ENCODE measurements around the gene SSTR4.
"Not testable (repeated sequence)": the region's sequence is repeated elsewhere in the genome, so short reads cannot be mapped to it uniquely, and the experiment has no call there.

The SSTR4 gene

DNA sequence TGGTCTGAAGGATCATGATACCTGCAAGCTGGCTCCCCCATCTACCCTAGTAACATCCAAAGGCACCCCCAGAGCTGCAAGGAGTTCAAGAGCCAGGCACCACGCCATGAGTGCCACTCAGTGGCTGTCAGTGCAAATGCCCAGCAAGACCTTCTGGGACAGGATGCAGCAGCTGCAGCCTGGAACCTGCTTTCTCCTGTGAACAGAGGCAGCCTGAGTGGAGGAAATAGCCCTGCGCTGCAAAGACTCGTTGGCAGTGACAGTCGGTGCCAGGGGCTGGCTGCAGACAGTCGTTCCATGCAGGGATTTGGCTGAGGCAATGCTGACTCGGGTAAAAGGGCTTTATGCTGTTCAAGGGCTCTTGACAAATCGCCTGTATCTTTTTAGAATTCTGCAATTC is 15.7 kb upstream of the SSTR4 start:
- DNase-seq: peak; percentile 28

DNA sequence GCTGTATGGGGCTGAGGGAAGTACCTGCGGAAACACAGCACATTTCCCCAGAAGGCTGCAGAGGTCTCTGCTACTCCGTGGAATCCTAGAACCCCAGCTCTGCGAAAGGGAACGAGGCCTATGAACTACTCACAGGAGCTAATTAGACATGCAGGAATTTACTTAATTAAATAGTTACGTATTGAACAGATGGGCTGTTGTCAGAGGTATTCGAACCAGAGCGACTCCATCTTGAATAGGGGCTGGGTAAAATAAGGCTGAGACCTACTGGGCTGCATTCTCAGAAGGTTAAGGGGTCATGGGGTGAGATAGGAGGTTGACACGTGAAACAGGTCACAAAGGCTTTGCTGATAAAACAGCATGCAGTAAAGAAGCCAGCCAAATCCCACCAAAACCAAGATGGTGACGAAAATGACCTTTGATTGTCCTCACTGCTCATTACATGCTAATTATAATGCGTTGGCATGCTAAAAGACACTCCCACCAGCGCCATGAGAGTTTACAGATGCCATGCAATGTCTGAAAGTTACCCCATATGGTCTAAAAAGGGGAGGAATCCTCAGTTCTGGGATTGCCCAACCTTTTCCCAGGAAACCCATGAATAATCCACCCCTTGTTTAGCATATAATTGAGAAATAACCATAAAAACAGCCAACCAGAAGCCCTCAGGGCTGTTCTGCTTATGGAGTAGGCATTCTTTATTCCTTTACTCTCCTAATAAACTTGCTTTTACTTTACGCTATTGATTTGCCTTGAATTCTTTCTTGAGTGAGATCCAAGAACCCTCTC is 14.7 kb upstream of the SSTR4 start:
- DNase-seq: no peak

DNA sequence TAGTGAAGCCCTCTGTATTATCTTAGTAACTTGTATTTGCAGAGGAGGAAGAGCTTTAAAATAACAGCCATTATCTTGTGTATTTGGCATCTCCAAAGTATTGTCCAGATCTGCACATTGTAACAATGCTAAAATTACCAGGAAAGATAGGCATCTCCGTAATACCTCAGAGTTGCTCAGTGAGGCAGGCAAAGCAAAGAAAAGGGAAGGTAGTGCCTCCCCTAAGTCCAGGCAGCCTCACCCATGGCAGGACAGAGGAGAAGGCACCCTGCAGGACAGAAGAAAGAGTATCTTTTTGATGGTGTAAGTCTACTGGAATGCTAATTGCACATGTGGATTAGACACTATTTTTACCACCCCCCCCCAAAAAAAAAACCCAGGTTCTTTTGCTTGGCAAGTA is 13.6 kb upstream of the SSTR4 start:
- no peak for DNase-seq

DNA sequence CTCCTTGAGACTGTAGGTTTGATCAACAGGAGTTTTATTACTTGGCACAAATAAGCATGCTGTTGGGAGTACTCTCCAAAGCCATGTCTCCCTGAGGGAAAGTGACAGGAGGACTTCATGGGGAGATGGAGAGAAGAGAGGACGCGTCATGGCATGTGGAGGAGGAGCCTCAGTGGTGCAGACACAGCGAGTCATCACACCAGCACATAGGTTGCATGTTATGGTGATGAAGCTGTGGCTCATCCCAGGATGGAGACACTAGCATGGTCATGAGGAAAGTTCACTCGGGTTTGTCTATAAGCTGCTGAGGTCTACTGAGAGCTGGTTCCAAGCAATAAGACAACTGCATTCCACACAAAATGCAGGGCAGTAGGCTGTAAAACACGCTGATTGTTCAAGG is 13.2 kb upstream of the SSTR4 start:
- no peak for DNase-seq

DNA sequence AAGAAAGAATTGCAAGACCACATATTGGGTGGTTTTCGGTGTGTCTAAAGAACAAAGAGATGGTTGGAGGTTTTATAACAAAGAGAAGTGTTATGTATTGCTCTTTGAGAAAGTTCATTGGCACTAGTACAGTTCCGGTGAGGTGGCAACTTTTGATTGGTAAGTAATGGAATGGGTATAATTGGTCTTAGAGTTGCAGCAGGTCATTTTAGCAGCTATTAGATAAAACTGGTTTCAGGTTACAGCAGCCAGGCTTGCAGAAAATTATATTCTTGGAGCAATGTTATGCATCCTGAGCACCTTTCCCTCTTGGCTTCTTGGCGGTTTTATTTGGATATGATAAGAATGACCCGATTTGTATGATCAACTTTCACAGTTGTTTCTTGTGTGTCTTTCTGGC is 12.3 kb upstream of the SSTR4 start:
- DNase-seq: no peak

- peak; percentile 13 for DNase-seq
These were observed 11.4 kb upstream of the SSTR4 start for GRCh38 chr20:23023621-23024177.

GRCh38 chr20:23024701-23025100 is 10.4 kb upstream of the SSTR4 start:
- DNase-seq: no peak

GRCh38 chr20:23025503-23025902 is 9.6 kb upstream of the SSTR4 start:
- DNase-seq: not testable (repeated sequence)

GRCh38 chr20:23027721-23028120 is 7.4 kb upstream of the SSTR4 start:
- DNase-seq: no peak

DNA sequence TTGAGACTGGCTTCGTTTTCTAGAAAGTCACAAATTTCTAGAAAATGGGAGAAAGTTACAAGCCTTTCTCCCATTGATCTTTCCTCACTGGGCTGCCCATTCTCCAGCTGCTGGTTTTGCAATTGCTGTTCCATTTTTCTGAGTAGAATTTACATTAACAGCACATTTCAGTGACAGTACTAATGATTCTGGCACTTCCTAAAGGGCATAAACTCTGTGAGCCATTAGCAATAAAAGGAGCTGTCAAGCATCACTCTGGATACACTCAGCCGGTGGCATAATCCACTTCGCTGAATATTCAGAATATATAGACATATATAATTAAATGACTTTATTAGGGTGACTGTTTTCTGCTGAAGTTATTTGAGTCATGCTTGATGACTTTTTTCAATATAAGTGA is 6.7 kb upstream of the SSTR4 start:
- no peak for DNase-seq

DNA sequence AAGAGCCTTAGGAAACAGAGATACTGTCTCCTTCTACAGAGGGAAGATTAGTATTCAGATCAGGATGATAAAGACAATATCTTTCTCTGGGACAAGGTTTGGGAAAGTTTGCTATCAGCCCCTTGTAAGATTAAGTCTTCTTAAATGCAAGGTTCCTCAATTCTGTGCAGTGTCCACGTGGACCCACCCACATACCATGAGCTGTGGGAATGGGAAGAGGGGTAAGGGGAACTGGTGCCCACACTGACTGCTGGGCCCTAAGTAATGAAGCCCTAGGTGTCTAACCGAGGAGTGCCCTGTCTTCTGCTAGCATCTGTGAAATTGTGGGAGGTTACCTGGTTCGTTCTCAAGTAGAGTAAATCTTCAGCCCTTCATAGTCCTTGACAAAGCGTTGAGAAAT is 5.8 kb upstream of the SSTR4 start:
- no peak for DNase-seq

GRCh38 chr20:23031346-23031745 is 3.8 kb upstream of the SSTR4 start:
- DNase-seq: no peak

DNA sequence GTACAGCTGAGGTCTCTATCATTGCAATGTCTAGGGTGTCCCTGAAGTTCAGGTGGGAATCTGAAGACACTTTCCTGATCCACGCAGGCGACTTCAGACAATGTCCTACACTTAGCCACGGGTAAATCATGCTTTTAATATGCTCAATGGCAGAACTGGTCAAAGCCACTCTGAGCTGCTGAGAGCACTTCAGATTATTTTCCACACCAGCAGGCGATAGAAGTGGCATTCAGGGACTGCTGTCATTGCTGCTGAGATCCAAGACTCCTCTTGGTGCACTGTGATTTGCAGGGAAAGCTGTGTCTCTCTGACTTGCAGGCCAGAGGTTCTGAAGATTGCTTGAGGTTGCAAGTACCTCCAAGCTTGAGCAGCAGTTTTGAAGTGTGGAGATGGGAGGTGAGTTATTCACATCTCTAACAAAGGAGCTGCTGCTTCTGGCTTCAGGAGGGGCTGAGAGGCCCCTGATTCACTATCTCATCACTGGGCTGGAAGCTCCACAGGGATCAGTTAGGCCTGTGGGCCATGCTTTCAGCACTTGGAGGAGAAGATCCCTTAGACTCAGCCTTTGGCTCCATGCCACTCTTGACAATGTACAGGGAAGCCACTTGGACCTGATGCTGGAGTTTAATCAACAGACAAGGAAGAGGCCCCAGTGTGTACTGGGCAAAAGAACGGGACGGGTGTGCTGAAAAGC is 2.9 kb upstream of the SSTR4 start:
- DNase-seq: no peak

DNA sequence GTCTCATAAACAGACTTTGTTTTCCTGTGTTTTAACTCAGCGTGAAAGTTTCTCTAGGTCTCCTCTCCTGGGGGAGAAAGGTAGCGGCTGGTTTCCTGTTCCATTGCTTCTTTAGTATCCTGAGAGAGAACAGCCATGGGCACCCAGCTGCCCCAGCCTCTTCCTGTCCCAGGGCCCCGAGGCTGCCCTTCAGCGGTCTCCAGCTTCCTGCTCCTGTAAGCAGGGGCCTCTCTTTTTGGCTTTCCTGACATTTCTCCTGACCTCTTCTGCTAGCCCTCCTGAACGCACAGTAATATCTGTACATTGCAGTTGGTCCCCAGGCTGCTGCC is 2.4 kb upstream of the SSTR4 start:
- DNase-seq: no peak

DNA sequence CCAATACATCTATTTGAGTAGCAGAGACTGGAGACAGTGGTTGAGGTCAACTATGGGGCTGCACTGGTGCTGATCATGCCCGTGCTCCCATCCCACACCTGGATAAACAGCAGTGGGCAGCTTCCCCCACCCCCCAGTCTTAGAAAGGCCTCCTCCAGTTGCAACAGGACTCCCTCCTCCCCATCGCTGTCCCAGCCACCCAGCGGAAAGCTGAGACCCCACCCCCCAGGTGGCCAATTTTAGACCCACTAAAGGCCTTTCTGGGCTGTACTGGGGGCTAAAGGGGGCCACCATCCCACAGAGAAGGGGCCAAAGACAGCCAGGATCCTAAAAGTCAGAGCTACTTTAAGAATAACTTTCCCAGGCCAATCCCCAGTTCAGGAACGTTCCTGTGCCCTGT is 1.2 kb upstream of the SSTR4 start:
- DNase-seq: no peak

GRCh38 chr20:23035731-23036130 is 619 bp downstream of the SSTR4 start:
- DNase-seq: no peak

- no peak for DNase-seq
These were observed 1.3 kb downstream of the SSTR4 start for GRCh38 chr20:23036371-23036770.

DNA sequence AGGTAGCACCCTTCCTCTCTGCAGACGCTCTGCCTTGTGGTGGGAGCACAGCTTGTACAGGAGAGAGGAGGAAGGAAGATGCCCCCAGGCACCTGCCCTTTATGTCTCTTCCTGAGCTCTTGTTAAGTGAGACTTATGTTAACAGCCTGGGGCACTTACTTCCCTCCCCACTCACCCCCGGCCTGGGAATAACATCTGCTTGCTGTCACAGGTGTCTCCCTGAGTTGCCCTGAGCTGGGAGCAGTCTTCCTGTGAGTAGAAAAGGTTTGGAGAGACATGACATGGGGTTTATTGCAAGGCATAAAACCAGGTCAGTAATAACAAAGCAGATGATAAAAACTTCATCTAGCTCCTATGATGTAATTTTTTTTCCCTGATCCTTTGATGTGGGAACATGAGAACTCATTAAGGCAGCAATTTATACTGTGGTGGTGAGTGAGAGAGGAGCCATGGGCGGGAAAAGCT is 1.9 kb downstream of the SSTR4 start:
- DNase-seq: no peak

DNA sequence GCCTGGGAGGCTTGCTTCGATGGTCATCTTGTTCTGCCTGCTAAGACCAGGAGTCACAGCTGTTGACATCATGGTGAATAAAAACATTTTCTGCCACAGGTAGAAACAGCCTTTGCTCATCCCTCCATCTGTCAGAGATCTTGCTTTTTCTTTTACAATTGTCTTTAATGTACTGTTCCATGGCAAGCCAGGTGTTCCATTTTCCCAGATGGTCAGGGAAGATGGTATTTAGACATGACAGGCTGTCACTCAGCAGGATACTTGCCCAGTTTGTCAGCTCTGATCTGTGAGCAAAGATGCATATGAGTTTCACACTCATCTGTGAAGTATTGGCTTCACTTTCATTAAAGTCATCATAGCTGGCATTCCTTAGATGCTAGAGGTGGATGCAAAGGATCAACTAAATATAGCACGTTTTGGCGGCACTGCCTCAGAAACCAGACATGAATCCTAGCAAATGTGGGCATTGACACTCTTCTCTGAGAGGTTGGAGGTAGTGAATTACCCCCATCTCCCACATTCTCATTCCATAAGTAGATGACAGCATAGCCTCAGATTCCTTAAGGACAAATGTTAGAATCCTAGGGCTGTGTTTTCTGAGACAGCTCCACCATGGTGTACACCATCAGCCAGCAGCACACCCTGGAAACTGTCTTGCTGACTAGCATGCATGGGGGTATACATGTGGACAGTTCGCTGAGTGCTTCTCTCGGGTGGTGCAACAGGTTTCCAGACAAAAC is 4.2 kb downstream of the SSTR4 start:
- DNase-seq: no peak

DNA sequence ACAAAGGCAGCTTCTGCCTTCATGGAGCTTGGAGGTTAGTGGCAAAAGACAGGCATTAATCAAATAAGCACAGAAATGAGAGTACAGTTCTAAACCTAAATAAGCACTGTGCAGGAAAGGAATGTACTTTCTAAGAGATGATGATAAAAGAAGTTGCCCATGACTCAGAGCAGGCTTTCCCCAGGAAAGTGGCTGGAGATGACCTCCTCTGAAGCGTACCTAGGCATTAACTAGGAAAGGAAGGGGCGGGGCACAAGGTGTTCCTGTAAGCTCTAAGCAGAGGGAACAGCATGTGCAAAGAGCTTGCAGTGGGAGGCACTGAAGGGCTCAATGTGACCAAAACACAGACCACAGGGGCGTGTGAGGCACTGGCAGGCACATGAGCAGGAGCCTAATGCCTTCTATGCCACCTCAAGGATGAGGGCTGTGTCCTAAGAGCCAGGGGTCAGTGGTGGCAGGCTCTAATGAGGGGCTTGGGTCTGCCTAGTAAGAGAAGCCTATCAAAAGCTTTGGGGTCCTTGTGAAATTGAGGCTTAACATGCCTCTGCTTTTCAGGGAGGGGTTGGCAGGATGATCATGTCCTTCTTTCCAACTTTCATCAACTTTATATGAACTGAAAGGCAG is 4.9 kb downstream of the SSTR4 start:
- no peak for DNase-seq

GRCh38 chr20:23042270-23042669 is 7.2 kb downstream of the SSTR4 start:
- no peak for DNase-seq

DNA sequence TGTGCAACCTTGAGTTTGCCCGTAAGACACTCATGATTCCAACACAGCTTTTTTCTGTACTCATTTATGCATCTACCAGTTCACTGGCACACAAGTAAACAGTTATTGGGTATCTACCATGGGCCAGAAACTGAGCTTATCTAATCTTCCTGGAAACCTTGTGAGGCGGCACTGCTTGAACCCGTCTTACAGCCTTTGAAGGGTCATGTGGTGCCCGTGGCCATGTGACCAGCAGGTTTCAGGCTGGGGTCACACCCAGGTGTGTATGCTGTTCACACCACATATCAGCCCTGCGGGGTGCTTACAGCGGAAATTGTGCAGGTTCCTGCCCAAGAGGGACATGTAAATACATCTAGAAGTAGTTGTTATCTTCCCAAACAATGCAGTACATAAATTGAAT is 8.3 kb downstream of the SSTR4 start:
- DNase-seq: peak; percentile 68

- no peak for DNase-seq
These were observed 11.3 kb downstream of the SSTR4 start for GRCh38 chr20:23046431-23046830.
